Measurements from ENCODE around the gene ADAP1.

- TF ChIP-seq, protein P1, sequence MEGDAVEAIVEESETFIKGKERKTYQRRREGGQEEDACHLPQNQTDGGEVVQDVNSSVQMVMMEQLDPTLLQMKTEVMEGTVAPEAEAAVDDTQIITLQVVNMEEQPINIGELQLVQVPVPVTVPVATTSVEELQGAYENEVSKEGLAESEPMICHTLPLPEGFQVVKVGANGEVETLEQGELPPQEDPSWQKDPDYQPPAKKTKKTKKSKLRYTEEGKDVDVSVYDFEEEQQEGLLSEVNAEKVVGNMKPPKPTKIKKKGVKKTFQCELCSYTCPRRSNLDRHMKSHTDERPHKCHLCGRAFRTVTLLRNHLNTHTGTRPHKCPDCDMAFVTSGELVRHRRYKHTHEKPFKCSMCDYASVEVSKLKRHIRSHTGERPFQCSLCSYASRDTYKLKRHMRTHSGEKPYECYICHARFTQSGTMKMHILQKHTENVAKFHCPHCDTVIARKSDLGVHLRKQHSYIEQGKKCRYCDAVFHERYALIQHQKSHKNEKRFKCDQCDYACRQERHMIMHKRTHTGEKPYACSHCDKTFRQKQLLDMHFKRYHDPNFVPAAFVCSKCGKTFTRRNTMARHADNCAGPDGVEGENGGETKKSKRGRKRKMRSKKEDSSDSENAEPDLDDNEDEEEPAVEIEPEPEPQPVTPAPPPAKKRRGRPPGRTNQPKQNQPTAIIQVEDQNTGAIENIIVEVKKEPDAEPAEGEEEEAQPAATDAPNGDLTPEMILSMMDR (IDR thresholded peaks at IDR 0.05), result no peak
- TF ChIP-seq POLR2AphosphoS5 (IDR thresholded peaks at IDR 0.05; ENCODE audit: low read depth, low read length), result no peak
Measured at GRCh38 chr7:953547-954327, 743 bp downstream of the ADAP1 start.
